Activated naive CD8-positive, alpha-beta T cell treated with anti-CD3 and anti-CD28 coated beads, Interleukin-2, amount 50 U/mL, for 16 hours (primary cell): ENCODE results near the gene SYCE1.
"Not testable (repeated sequence)": the region's sequence is repeated elsewhere in the genome, so short reads cannot be mapped to it uniquely, and the experiment has no call there.

Experiments used
- DNase-seq: peaks from one replicate; pipeline ENCODE4 v3.0.0-alpha.2; 2020; ENCODE audit warnings: low read depth, low spot score

Gene SYCE1

GRCh38 chr10:133557381-133557780 is 8.0 kb downstream of the SYCE1 start:
- DNase-seq = no peak

GRCh38 chr10:133555521-133555920 is 9.9 kb downstream of the SYCE1 start:
- no peak for DNase-seq

- DNase-seq = no peak
Measured at GRCh38 chr10:133554600-133554999, 10.8 kb downstream of the SYCE1 start.

GRCh38 chr10:133544506-133544905 is 20.9 kb downstream of the SYCE1 start:
- DNase-seq = no peak

- not testable (repeated sequence) for DNase-seq
Measured at GRCh38 chr10:133541441-133541975, 23.9 kb downstream of the SYCE1 start.

GRCh38 chr10:133537546-133538545 is 27.5 kb downstream of the SYCE1 start:
- no peak for DNase-seq

- DNase-seq = no peak
Measured at GRCh38 chr10:133536198-133536597, 29.2 kb downstream of the SYCE1 start.

- no peak for DNase-seq
Measured at GRCh38 chr10:133534417-133534816, 31.0 kb downstream of the SYCE1 start.

- no peak for DNase-seq
Measured at GRCh38 chr10:133532871-133533270, 32.5 kb downstream of the SYCE1 start.

GRCh38 chr10:133530506-133530905 is 34.9 kb downstream of the SYCE1 start:
- no peak for DNase-seq

GRCh38 chr10:133529576-133529946 is 35.8 kb downstream of the SYCE1 start:
- no peak for DNase-seq

- no peak for DNase-seq
Measured at GRCh38 chr10:133528845-133529575, 36.4 kb downstream of the SYCE1 start.

GRCh38 chr10:133528296-133528844 is 37.0 kb downstream of the SYCE1 start:
- DNase-seq = no peak

GRCh38 chr10:133527771-133528271 is 37.6 kb downstream of the SYCE1 start:
- no peak for DNase-seq

GRCh38 chr10:133526957-133527588 is 38.3 kb downstream of the SYCE1 start, which contains the start of gene CYP2E1:
TSS of gene CYP2E1 (plus strand) at chr10:133527363. CDS start at chr10:133527396, 33 bp downstream.
- DNase-seq = no peak

GRCh38 chr10:133525444-133525843 is 39.9 kb downstream of the SYCE1 start:
- DNase-seq = no peak

- no peak for DNase-seq
Measured at GRCh38 chr10:133523631-133524203, 41.7 kb downstream of the SYCE1 start.

GRCh38 chr10:133520193-133520738 is 45.1 kb downstream of the SYCE1 start:
- DNase-seq = peak; percentile 93

- DNase-seq = not testable (repeated sequence)
Measured at GRCh38 chr10:133518517-133518916, 46.9 kb downstream of the SYCE1 start.

- no peak for DNase-seq
Measured at GRCh38 chr10:133516057-133516456, 49.3 kb downstream of the SYCE1 start.

- no peak for DNase-seq
Measured at GRCh38 chr10:133515471-133515870, 49.9 kb downstream of the SYCE1 start.
